Measurements from ENCODE around the gene CNTNAP2.

The CNTNAP2 gene

DNA sequence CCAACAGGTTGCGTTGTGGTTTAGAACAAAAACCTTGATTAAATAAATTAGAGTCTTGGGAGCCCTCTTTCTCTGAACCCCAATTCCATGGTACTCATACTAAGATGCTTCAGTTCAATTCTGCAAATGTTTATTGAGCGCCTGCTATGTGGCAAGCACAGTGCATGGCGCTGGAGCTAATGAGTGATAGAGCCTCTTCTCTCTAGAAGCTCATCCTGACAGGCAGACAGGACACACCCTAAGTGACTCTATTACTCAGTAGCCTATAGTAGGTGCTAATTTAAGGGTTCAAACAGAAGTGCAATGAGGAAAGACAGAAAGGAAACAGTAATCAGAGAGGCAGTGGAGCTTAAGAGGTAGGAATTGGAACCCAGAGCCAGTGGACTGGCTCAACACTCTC is 2349.5 kb downstream of the CNTNAP2 start:
- Histone ChIP-seq H3K27ac (ENCODE audit: insufficient read depth in 1 of 2, low read depth in 1 of 2, low read length in 2 of 2, poor library complexity in 1 of 2, severe bottlenecking in 2 of 2) (no peak overlapping the region), H3K9me3 (ENCODE audit: control extremely low read depth in 1 of 5, control insufficient read depth in 4 of 5, insufficient read depth in 2 of 5, low read depth in 1 of 5, low read length in 4 of 5) (no peaks in the 10 kb centered on the region), H3K4me3 (ENCODE audit: control insufficient read depth in 1 of 7, extremely low read depth in 1 of 7, insufficient read depth in 4 of 7, low read depth in 2 of 7, low read length in 6 of 7) (no peak overlapping the region), H3K27me3 (replicated peaks in 2 of 5; ENCODE audit: control insufficient read depth in 4 of 5, insufficient read depth in 5 of 5, low read length in 4 of 5) (no peaks in the 10 kb centered on the region), H3K4me1 (ENCODE audit: control extremely low read depth in 1 of 4, control insufficient read depth in 4 of 4, insufficient read depth in 4 of 4, low read length in 3 of 4) (no peaks in the 10 kb centered on the region), H3K36me3 (ENCODE audit: control insufficient read depth in 4 of 4, insufficient read depth in 4 of 4, low read length in 3 of 4) (no peaks in the 10 kb centered on the region)
- POLR2A ChIA-PET = no interaction called here
- CTCF ChIA-PET = interaction anchor here (1.1 kb wide), 1 partner anchor 14 kb away, joined by 3 read pairs; no protein-coding TSS in a partner anchor
- 93% methylated on average over 3 of the region's 3 CpGs for WGBS (ENCODE audit: insufficient coverage)
- DNase-seq = no peak

DNA sequence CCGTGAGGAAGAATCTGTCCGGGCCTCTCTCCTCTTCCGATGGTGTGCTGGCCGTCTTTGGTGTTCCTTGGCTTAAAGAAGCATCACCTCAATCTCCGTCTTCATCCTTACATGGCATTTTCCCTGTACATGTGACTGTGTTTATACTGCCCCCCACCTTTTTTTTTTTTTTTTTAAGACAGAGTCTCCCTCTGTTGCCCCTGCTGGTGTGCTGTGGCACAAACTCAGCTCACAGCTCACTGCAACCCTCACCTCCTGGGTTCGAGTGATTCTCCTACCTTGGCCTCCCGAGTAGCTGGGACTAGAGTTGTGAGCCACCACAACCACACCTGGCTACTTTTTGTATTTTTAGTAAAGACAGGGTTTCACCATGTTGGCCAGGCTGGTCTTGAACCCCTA is 2352.1 kb downstream of the CNTNAP2 start:
- CTCF ChIA-PET = interaction anchor here (0.7 kb wide), 1 partner anchor 20 kb away, joined by 3 read pairs; no protein-coding TSS in a partner anchor
- POLR2A ChIA-PET = no interaction called here
- no peak for DNase-seq
- H3K4me3 ChIP-seq (ENCODE audit: control insufficient read depth in 1 of 7, extremely low read depth in 1 of 7, insufficient read depth in 4 of 7, low read depth in 2 of 7, low read length in 6 of 7) = no peak overlapping the region
- H3K27me3 ChIP-seq (replicated peaks in 2 of 5; ENCODE audit: control insufficient read depth in 4 of 5, insufficient read depth in 5 of 5, low read length in 4 of 5) = peaks cover 0 to 3% (median 0%) of the 10 kb centered on the region in 5 experiments
- 97% methylated on average over 7 of the region's 7 CpGs for WGBS (ENCODE audit: insufficient coverage)
- no peaks in the 10 kb centered on the region for H3K9me3 ChIP-seq (ENCODE audit: control extremely low read depth in 1 of 5, control insufficient read depth in 4 of 5, insufficient read depth in 2 of 5, low read depth in 1 of 5, low read length in 4 of 5)
- H3K4me1 ChIP-seq (ENCODE audit: control extremely low read depth in 1 of 4, control insufficient read depth in 4 of 4, insufficient read depth in 4 of 4, low read length in 3 of 4) = no peaks in the 10 kb centered on the region
- H3K27ac ChIP-seq (ENCODE audit: insufficient read depth in 1 of 2, low read depth in 1 of 2, low read length in 2 of 2, poor library complexity in 1 of 2, severe bottlenecking in 2 of 2) = no peak overlapping the region
- no peaks in the 10 kb centered on the region for H3K36me3 ChIP-seq (ENCODE audit: control insufficient read depth in 4 of 4, insufficient read depth in 4 of 4, low read length in 3 of 4)

Measured in common myeloid progenitor, CD34-positive (primary cell).